Liver (tissue), 9 donors: ENCODE results near the gene AOPEP. TPM values are rescaled to one million over a fixed set of nuclear protein-coding genes. Genes with fewer than 3 reads are reported as not detected.

Experiments used
- DNase-seq: peaks from one replicate; pipeline ENCODE4 v3.0.0-alpha.2; 2017; ENCODE audit warnings: low spot score
- H3K27ac ChIP-seq, 2 donors: one replicate each; pipeline ENCODE4 v1.7.0; 2013; ENCODE audit warnings: inconsistent platforms in 2 of 2, low read length in 2 of 2, control low read depth in 1 of 2, low read depth in 1 of 2, mild to moderate bottlenecking in 1 of 2
- H3K27me3 ChIP-seq, 4 donors: one replicate each; pipeline versions ENCODE4 v1.6.1 to v1.7.0; 2013; ENCODE audit warnings: low read length in 3 of 4, inconsistent platforms in 1 of 4, mild to moderate bottlenecking in 1 of 4, moderate library complexity in 1 of 4; ENCODE audit not compliant: control insufficient read depth in 4 of 4, insufficient read depth in 4 of 4
- H3K36me3 ChIP-seq, 4 donors: one replicate each; pipeline versions ENCODE4 v1.6.1 to v1.7.0; 2013; ENCODE audit warnings: low read length in 3 of 4, mild to moderate bottlenecking in 3 of 4, low read depth in 1 of 4, moderate library complexity in 1 of 4; ENCODE audit not compliant: control insufficient read depth in 4 of 4, insufficient read depth in 3 of 4
- H3K4me1 ChIP-seq, 4 donors: one replicate each; pipeline versions ENCODE4 v1.6.1 to v1.7.0; 2013; ENCODE audit warnings: low read length in 3 of 4, mild to moderate bottlenecking in 3 of 4, moderate library complexity in 1 of 4; ENCODE audit not compliant: control insufficient read depth in 4 of 4, insufficient read depth in 4 of 4
- H3K4me3 ChIP-seq, 3 donors: one replicate each; pipeline versions ENCODE4 v1.6.1 to v1.7.0; 2013; ENCODE audit warnings: low read length in 3 of 3, control low read depth in 1 of 3, low read depth in 1 of 3, mild to moderate bottlenecking in 1 of 3
- H3K9ac ChIP-seq, 2 donors: one replicate each; pipeline ENCODE4 v1.7.0; 2013; ENCODE audit warnings: low read length in 2 of 2, mild to moderate bottlenecking in 2 of 2, moderate library complexity in 2 of 2, control low read depth in 1 of 2, low read depth in 1 of 2
- H3K9me3 ChIP-seq, 4 donors: one replicate each; pipeline versions ENCODE4 v1.6.1 to v1.7.0; 2013; ENCODE audit warnings: low read length in 3 of 4; ENCODE audit not compliant: control insufficient read depth in 4 of 4
- EGR1 ChIP-seq, 2 donors: IDR thresholded peaks; 2 replicates each; pipeline ENCODE4 v1.6.1; 2016 to 2018; ENCODE audit warnings: antibody characterized with exemption in 2 of 2, low read depth in 2 of 2
- FOXA1 ChIP-seq: IDR thresholded peaks from 2 replicates; pipeline ENCODE4 v1.6.1; 2016; ENCODE audit warnings: antibody characterized with exemption
- FOXA2 ChIP-seq: IDR thresholded peaks from 2 replicates; pipeline ENCODE4 v1.6.1; 2016; ENCODE audit warnings: antibody characterized with exemption
- GABPA ChIP-seq, 2 donors: IDR thresholded peaks in 1 of 2; conservative IDR thresholded peaks in 1 of 2; 2 replicates each; pipeline ENCODE4 v1.6.1; 2016; ENCODE audit warnings: antibody characterized with exemption in 2 of 2, mild to moderate bottlenecking in 1 of 2, moderate library complexity in 1 of 2
- HNF4A ChIP-seq, 2 donors: conservative IDR thresholded peaks; 2 replicates each; pipeline ENCODE4 v1.6.1; 2016; ENCODE audit warnings: antibody characterized with exemption in 2 of 2, mild to moderate bottlenecking in 2 of 2
- HNF4G ChIP-seq: IDR thresholded peaks from 2 replicates; pipeline ENCODE4 v1.6.1; 2016; ENCODE audit warnings: antibody characterized with exemption
- JUND ChIP-seq, 2 donors: IDR thresholded peaks; 2 replicates each; pipeline ENCODE4 v1.6.1; 2016; ENCODE audit warnings: antibody characterized with exemption in 2 of 2
- NR2F2 ChIP-seq: IDR thresholded peaks from 2 replicates; pipeline ENCODE4 v1.6.1; 2016; ENCODE audit warnings: antibody characterized with exemption
- RAD21 ChIP-seq, 2 donors: IDR thresholded peaks; 2 replicates each; pipeline ENCODE4 v1.6.1; 2016; ENCODE audit warnings: antibody characterized with exemption in 2 of 2, mild to moderate bottlenecking in 2 of 2
- REST ChIP-seq: IDR thresholded peaks from 2 replicates; pipeline ENCODE4 v1.6.1; 2016; ENCODE audit warnings: antibody characterized with exemption, mild to moderate bottlenecking
- RXRA ChIP-seq, 2 donors: IDR thresholded peaks; 2 replicates each; pipeline ENCODE4 v1.6.1; 2017 to 2018; ENCODE audit warnings: antibody characterized with exemption in 2 of 2, mild to moderate bottlenecking in 1 of 2
- SP1 ChIP-seq: IDR thresholded peaks from 2 replicates; pipeline ENCODE4 v1.6.1; 2018; ENCODE audit warnings: antibody characterized with exemption, mild to moderate bottlenecking
- TAF1 ChIP-seq: conservative IDR thresholded peaks from 2 replicates; pipeline ENCODE4 v1.6.1; 2016; ENCODE audit warnings: antibody characterized with exemption, mild to moderate bottlenecking
- YY1 ChIP-seq: IDR thresholded peaks from 2 replicates; pipeline ENCODE4 v1.6.1; 2016; ENCODE audit warnings: antibody characterized with exemption, mild to moderate bottlenecking
- ZBTB33 ChIP-seq: IDR thresholded peaks from 2 replicates; pipeline ENCODE4 v1.6.1; 2016; ENCODE audit warnings: antibody characterized with exemption
- WGBS: extraction: QIAGEN DNeasy Blood & Tissue Kit; methylation state at CpG from one replicate; pipeline ENCODE4 v1.1.7; 2013; 5-methylcytosine and 5-hydroxymethylcytosine counted together
- polyA plus RNA-seq, 2 donors: library from polyadenylated mRNA; stranded (reverse) in 1 of 2; unstranded in 1 of 2; fragments of 200-250 nt in 1 of 2; fragments of >200 nt in 1 of 2; fragmentation: Nextera tagmentation in 1 of 2; extraction: Ambion mirVana in 1 of 2; gene quantifications; one replicate each; pipeline versions ENCODE4 v1.2.1 to v1.2.3, GENCODE V29; 2013 to 2015
- total RNA-seq, 2 donors: library from RNA; depleted of rRNA; stranded (reverse); fragments of >200 nt; gene quantifications; one replicate each; pipeline ENCODE4 v1.2.3, GENCODE V29; 2014
- TF ChIP-seq, protein P1 (sequence below): IDR thresholded peaks from 2 replicates; pipeline ENCODE4 v1.6.1; 2016; ENCODE audit warnings: antibody characterized with exemption
- donor health status: healthy.
- donor health status: healthy.
- donor health status: healthy.
- donor health status: healthy.
- donor health status: healthy.

The AOPEP gene
- total and polyA plus RNA-seq, 4 donors, result 22.2 to 77.1 (median 34.8) TPM

GRCh38 chr9:95103281-95103771, 376.8 kb downstream of the AOPEP start:
- Histone ChIP-seq H3K9me3 (no peaks in the 10 kb centered on the region), H3K27ac (no peak overlapping the region), H3K9ac (no peak overlapping the region), H3K27me3 (no peaks in the 10 kb centered on the region), H3K4me1 (no peaks in the 10 kb centered on the region), H3K36me3 (peaks cover 3 to 69% (median 40%) of the 10 kb centered on the region in 4 donors), H3K4me3 (no peak overlapping the region)
- DNase-seq, result no peak
- TF ChIP-seq RAD21 (IDR thresholded peaks at IDR 0.05) (peak in 1 of 2 donors; percentile 39), RXRA (IDR thresholded peaks at IDR 0.05) (no peak), FOXA2 (no peak), EGR1 (IDR thresholded peaks at IDR 0.05; ENCODE audit: low read depth in 2 of 2) (no peak)
- WGBS, result 83% methylated on average over 15 of the region's 15 CpGs

DNA sequence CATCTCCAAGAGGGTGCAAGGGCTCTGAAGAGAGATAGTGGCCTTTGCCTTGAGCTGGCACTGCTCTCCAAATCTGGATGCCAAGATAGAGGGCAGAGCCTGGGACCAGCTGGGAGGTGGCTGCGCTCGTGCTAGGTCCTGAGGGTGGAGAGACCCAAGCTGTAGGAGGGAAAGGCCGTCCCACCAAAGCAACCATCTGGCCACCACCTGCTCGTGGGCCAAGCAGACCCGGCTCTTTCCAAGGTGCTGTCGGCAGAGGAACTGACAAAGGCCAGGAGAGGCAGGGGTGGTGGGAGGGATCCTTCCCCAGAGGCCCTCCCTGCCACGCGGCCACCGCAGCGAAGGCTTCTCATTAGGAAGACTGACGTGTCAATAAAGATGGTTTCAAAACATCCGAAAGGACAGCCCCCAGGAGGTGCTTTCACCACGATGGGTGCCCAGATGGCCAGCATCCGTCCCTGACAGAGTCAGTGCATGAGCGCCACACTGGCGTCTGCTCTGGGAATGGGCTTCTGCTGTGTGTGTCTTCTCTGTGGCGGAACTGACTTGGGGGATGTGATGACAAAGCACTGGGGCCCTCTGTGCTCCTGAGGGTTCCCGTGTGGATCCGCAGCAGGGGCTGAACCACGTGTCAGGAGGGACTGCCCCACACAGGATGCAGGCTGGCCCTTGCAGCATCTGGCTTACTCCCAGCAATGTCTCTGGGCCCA, 377.5 kb downstream of the AOPEP start:
- Histone ChIP-seq H3K36me3 (peaks cover 6 to 71% (median 40%) of the 10 kb centered on the region in 4 donors), H3K4me3 (no peak overlapping the region), H3K9ac (no peak overlapping the region), H3K27ac (no peak overlapping the region), H3K9me3 (no peaks in the 10 kb centered on the region), H3K4me1 (no peaks in the 10 kb centered on the region), H3K27me3 (no peaks in the 10 kb centered on the region)
- WGBS, result 78% methylated on average over 20 of the region's 20 CpGs
- DNase-seq, result no peak
- TF ChIP-seq TAF1, result no peak

DNA sequence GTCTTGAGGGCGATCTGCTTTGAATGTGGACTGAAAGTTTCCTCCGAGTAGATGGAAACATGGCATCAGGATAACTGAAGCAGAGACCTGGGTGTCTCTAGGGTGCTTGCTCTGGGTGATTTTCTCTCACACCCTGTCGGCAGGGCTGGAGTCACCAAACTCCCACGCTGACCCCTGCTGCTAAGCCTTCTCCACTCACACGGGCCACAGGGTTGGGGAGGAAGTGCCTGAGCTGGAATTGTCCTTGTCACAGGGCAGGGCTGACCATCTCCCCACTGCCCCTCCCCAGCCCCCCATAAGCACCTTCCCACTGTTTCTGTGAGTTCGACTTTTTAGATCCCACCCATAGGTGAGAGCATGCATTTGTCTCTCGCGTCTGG, 378.1 kb downstream of the AOPEP start:
- TF ChIP-seq GABPA (IDR thresholded peaks at IDR 0.05 in 1 of 2, conservative IDR thresholded peaks at IDR 0.05 in 1 of 2) (no peak), NR2F2 (no peak), FOXA1 (no peak), RAD21 (IDR thresholded peaks at IDR 0.05) (no peak), JUND (IDR thresholded peaks at IDR 0.05) (no peak), FOXA2 (no peak), SP1 (no peak), TAF1 (no peak), HNF4G (no peak), YY1 (no peak)
- WGBS, result 90% methylated on average over 8 of the region's 8 CpGs
- peaks cover 6 to 74% (median 40%) of the 10 kb centered on the region in 4 donors for H3K36me3 ChIP-seq
- DNase-seq, result no peak
- H3K4me1 ChIP-seq, result no peaks in the 10 kb centered on the region
- H3K4me3 ChIP-seq, result no peak overlapping the region
- no peaks in the 10 kb centered on the region for H3K9me3 ChIP-seq
- H3K27ac ChIP-seq, result no peak overlapping the region
- H3K9ac ChIP-seq, result no peak overlapping the region
- H3K27me3 ChIP-seq, result no peaks in the 10 kb centered on the region

- Histone ChIP-seq H3K27ac (no peak overlapping the region), H3K27me3 (no peaks in the 10 kb centered on the region), H3K9me3 (no peaks in the 10 kb centered on the region), H3K36me3 (peaks cover 6 to 76% (median 39%) of the 10 kb centered on the region in 4 donors), H3K4me3 (no peak overlapping the region), H3K4me1 (no peaks in the 10 kb centered on the region), H3K9ac (no peak overlapping the region)
- no peak for DNase-seq
- TF ChIP-seq HNF4G, result no peak
- no peak for TF ChIP-seq ZBTB33
- no peak for TF ChIP-seq REST
- no peak for TF ChIP-seq RXRA (IDR thresholded peaks at IDR 0.05)
- TF ChIP-seq TAF1, result no peak
- no peak for TF ChIP-seq FOXA2
- TF ChIP-seq RAD21 (IDR thresholded peaks at IDR 0.05), result no peak
- TF ChIP-seq JUND (IDR thresholded peaks at IDR 0.05), result no peak
- no peak for TF ChIP-seq FOXA1
- no peak for TF ChIP-seq SP1
- TF ChIP-seq HNF4A (conservative IDR thresholded peaks at IDR 0.05), result no peak
- TF ChIP-seq, protein P1, sequence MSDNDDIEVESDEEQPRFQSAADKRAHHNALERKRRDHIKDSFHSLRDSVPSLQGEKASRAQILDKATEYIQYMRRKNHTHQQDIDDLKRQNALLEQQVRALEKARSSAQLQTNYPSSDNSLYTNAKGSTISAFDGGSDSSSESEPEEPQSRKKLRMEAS, result no peak
- no peak for TF ChIP-seq YY1
- TF ChIP-seq EGR1 (IDR thresholded peaks at IDR 0.05; ENCODE audit: low read depth in 2 of 2), result no peak
- 95% methylated on average over 12 of the region's 12 CpGs for WGBS
Observed at GRCh38 chr9:95104980-95105379, 378.5 kb downstream of the AOPEP start.
